LNCAP (cell line): ENCODE results near the gene PRDM15.

Experiments
- CTCF ChIP-seq: fragments of 450-650 bp; IDR thresholded peaks from 2 replicates; pipeline ENCODE4 v1.5.1; 2017; ENCODE audit warnings: mild to moderate bottlenecking

PRDM15 gene

GRCh38 chr21:41890355-41890754 is 11.2 kb upstream of the PRDM15 start:
- TF ChIP-seq CTCF = no peak

DNA sequence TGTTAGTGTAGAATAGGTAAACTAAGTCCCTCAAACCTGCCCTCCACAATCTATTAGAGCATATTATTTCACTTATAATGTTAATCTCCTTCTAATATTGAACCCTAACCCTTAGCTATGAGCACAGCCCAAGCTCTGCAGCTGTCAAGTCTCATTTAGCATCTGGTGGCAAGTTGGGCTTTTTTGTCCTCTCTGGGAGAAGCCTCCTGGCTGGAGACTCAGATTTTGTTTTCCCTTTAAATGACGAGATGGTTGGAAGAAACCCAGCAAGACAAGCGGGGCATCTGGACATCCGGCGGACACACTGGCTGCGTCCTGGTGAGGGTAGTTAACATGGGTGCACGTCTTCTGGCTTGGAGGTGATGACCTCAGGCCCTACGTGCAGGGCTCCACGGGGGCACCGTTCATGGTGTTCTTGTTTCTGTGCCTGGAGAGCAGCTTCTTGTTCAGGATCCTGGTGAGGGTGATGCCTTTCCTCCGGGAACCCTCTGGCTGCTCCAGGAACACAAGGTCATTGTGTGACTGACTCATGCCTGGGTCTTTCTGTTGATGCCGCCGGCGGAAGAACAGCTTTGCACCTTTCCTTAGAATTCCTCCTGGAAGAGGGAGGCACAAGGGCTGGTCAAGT is 9.7 kb upstream of the PRDM15 start:
- TF ChIP-seq CTCF = no peak

DNA sequence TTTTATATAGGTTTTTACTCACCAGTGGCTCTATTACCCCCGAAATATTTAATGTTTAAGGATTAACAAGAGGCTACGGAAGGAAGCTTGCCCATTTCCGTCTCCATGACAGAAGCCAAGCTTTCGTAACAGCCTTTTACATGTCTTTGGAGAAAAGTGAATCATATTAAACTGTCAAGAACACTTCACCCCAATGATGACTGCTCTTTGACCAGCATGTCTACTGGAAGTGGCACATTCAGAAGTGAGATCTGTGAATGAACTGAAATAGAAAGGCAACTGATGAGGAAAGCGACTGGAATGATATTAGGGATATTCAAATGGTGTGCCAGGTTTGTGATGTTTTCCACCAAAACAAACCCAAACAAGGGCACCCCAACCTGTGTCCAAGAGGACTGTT is 8.5 kb upstream of the PRDM15 start:
- TF ChIP-seq CTCF = no peak

GRCh38 chr21:41886328-41886727 is 7.2 kb upstream of the PRDM15 start:
- TF ChIP-seq CTCF = no peak

- no peak for TF ChIP-seq CTCF
These were observed 6.3 kb upstream of the PRDM15 start for GRCh38 chr21:41885341-41886024.

GRCh38 chr21:41884501-41885030 is 5.4 kb upstream of the PRDM15 start:
- TF ChIP-seq CTCF = no peak

DNA sequence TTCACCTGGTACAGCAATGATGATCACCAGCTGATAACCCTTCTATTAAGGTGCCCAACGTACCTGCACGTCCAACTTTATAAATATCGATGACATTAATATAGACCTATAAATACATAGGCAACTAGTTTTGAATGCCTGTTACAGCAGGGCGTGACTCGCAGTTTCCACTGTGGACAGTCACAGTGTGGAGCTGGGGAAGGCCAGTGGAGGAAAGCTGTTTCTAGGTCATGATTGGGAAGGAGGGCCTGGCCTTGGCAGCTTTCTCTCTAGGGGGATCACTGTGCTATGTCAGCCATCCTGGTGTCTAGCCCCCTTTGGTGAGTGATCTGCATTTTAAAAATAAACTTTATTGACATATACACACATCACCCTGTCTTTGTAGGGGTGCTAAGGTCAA is 4.4 kb upstream of the PRDM15 start:
- TF ChIP-seq CTCF = no peak
